Tibial nerve (tissue), 3 donors: ENCODE measurements around the gene ETNK2.

Source experiments
- POLR2A ChIP-seq, 2 donors: fragments of 450-650 bp; IDR thresholded peaks; one replicate each; pipeline ENCODE4 v1.6.1; 2017; ENCODE audit warnings: antibody characterized with exemption in 2 of 2, mild to moderate bottlenecking in 2 of 2, moderate library complexity in 2 of 2
- TF ChIP-seq, protein P1 (sequence below), 5 experiments: fragments of 200-600 bp in 3 of 5; fragments of 450-650 bp in 2 of 5; sonication (generic) in 3 of 5; IDR thresholded peaks; one replicate each; pipeline ENCODE4 v1.5.1; 2016 to 2019; ENCODE audit warnings: antibody characterized with exemption in 5 of 5, mild to moderate bottlenecking in 3 of 5, moderate library complexity in 2 of 5

GRCh38 chr1:204136814-204137213 is 15.0 kb downstream of the ETNK2 start:
- TF ChIP-seq, protein P1, sequence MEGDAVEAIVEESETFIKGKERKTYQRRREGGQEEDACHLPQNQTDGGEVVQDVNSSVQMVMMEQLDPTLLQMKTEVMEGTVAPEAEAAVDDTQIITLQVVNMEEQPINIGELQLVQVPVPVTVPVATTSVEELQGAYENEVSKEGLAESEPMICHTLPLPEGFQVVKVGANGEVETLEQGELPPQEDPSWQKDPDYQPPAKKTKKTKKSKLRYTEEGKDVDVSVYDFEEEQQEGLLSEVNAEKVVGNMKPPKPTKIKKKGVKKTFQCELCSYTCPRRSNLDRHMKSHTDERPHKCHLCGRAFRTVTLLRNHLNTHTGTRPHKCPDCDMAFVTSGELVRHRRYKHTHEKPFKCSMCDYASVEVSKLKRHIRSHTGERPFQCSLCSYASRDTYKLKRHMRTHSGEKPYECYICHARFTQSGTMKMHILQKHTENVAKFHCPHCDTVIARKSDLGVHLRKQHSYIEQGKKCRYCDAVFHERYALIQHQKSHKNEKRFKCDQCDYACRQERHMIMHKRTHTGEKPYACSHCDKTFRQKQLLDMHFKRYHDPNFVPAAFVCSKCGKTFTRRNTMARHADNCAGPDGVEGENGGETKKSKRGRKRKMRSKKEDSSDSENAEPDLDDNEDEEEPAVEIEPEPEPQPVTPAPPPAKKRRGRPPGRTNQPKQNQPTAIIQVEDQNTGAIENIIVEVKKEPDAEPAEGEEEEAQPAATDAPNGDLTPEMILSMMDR (IDR thresholded peaks at IDR 0.05) = no peak
- TF ChIP-seq POLR2A (IDR thresholded peaks at IDR 0.05) = no peak
